GM12874 (cell line): ENCODE results near the gene SLC19A2.

ENCODE experiments used
- TF ChIP-seq, protein P1 (sequence below): IDR thresholded peaks from 2 replicates; pipeline ENCODE4 v1.5.1; 2011; ENCODE audit warnings: low read depth, mild to moderate bottlenecking, control low read depth, low read length, moderate library complexity; ENCODE audit not compliant: insufficient read depth

Gene SLC19A2, protein sequence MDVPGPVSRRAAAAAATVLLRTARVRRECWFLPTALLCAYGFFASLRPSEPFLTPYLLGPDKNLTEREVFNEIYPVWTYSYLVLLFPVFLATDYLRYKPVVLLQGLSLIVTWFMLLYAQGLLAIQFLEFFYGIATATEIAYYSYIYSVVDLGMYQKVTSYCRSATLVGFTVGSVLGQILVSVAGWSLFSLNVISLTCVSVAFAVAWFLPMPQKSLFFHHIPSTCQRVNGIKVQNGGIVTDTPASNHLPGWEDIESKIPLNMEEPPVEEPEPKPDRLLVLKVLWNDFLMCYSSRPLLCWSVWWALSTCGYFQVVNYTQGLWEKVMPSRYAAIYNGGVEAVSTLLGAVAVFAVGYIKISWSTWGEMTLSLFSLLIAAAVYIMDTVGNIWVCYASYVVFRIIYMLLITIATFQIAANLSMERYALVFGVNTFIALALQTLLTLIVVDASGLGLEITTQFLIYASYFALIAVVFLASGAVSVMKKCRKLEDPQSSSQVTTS

DNA sequence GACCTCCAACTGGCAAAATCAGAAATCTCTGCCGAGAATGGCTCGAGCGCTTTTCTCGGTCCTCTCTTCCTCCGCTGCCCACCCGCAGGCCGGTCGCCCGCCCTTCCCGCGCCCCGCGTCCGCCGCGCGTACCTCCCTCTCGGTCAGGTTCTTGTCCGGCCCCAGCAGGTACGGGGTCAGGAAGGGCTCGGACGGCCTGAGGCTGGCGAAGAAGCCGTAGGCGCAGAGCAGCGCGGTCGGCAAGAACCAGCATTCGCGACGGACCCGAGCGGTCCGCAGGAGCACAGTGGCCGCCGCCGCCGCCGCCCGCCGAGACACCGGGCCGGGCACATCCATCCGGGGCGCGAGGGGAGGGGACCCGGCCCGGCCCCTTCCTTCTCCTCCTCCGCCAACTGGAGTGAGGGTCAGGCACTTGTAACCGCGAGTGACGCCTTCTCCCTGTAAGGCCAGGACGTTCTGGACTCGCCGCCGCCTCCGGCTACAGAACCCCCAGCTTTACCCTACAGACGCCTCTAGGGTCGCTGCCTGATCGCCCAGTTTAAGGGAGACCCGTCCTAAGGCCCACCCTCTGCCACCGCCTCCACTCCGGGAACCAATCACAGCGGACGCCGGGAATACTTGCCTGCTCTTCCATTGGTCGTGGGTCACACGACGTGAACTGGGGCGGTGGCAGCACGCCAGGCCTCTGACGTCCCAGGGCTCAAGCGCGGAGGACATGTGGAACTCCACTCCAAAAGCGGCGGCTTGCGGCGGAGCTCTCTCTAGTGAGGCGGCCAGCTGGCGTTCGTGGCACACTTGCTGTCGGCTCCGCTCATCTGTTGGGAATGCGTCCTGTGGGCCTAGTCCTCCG, at the start of gene SLC19A2:
Gene SLC19A2, minus strand, starts transcription at position 514 of the 850 bp plus-strand sequence. Its CDS starts 178 bp downstream, at position 336.
- TF ChIP-seq, protein P1, sequence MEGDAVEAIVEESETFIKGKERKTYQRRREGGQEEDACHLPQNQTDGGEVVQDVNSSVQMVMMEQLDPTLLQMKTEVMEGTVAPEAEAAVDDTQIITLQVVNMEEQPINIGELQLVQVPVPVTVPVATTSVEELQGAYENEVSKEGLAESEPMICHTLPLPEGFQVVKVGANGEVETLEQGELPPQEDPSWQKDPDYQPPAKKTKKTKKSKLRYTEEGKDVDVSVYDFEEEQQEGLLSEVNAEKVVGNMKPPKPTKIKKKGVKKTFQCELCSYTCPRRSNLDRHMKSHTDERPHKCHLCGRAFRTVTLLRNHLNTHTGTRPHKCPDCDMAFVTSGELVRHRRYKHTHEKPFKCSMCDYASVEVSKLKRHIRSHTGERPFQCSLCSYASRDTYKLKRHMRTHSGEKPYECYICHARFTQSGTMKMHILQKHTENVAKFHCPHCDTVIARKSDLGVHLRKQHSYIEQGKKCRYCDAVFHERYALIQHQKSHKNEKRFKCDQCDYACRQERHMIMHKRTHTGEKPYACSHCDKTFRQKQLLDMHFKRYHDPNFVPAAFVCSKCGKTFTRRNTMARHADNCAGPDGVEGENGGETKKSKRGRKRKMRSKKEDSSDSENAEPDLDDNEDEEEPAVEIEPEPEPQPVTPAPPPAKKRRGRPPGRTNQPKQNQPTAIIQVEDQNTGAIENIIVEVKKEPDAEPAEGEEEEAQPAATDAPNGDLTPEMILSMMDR, result peak; percentile 49

DNA sequence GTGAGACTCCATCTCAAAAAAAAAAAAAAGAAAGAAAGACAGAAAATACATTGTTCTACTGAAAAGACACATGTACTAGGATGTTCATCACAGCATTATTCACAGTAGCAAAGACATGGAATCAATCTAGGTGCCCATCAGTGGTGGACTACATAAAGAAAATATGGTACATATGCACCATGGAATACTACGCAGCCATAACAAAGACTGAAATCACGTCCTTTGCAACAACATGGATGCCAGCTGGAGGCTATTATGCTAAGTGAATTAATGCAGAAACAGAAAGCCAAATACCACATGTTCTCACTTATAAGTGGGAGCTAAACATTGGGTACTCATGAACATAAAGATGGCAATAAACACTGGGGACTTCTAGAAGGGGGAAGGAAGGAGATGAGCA, 48.9 kb upstream of the SLC19A2 start:
- TF ChIP-seq, protein P1, result no peak

DNA sequence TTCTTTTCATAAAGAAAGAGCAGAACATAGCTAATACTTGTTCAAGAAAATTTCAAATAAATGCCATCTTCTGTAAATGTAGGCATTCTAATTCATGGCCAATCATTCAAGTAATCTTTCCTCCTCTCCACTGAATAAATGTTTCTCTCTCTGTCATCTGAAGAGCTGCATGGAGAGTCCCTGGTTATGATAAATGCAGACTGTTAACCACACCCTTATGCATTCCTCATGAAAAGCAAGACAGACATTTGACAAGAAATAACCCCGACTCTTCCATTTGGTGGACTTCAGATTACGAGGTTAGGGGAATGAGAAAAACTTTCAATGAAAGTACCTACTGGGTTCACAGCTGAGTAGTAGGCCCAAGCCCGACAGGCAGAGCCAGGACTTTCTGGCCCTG, 44.7 kb upstream of the SLC19A2 start:
- TF ChIP-seq, protein P1, result no peak

DNA sequence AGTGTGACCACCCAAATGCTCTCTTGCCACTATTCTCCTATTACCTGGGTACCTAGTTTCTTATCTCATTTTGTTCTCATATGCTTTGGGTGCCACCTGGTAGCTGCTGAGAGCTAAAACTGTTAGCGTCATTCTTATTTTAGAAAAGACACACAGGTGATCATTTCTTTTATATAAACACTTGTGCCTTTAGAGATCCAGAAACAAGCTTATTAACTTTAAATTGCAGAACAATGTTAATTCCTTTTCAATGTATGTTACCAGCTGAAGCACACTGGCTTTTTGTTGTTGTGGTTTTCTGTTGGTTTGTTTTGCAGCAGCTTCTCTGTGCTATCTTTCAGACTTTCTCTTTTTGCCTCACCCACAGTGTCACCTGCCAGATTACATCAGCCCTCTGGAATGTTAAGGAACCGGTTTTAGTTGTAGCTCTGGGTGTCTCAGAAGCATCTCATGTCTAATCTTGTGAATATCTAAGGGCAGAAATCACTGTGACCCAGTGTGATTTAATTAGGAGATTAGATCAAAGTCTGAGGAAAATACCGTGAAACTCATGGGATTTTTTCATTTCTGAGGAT, 43.4 kb upstream of the SLC19A2 start:
- TF ChIP-seq, protein P1, result no peak

DNA sequence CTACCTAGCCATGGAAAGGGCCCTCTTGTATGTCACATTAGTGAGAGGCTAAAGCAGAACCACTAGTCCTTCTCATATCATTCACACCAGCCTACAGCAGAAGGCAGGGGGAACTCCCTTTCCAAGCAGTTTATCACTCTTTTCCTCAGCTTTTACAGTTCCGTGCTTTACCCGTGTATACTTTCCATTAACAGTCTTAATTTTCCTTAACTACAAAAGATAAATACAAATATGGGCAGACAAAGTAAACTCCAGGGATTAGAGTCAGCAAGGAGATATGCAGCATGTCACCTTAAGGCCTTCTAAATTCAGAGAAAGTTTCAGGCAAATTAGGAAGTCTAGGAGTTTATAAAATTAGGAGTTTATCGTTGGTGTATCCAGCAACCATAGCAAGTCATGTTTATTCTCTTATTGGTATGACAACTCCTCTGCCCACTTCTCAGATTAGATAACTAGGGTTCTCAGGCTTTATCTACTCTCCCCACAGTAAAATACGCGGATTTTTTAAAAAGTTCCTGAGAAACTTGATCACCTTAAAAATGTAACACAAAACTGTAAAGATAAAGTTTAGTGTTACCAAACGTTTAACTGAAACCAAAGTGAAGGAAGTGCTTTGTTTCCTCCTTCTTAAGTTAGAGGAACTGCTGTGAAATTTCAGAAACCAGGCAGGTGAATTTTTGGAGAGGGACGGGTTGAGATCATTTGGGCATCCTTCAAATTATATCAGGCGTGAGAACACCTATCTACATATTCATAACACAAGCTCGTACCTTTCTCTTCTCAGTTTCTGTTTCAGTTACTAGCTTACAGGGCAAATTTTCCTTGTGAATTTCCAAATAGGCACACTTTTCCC, 42.7 kb upstream of the SLC19A2 start:
- TF ChIP-seq, protein P1, result no peak

DNA sequence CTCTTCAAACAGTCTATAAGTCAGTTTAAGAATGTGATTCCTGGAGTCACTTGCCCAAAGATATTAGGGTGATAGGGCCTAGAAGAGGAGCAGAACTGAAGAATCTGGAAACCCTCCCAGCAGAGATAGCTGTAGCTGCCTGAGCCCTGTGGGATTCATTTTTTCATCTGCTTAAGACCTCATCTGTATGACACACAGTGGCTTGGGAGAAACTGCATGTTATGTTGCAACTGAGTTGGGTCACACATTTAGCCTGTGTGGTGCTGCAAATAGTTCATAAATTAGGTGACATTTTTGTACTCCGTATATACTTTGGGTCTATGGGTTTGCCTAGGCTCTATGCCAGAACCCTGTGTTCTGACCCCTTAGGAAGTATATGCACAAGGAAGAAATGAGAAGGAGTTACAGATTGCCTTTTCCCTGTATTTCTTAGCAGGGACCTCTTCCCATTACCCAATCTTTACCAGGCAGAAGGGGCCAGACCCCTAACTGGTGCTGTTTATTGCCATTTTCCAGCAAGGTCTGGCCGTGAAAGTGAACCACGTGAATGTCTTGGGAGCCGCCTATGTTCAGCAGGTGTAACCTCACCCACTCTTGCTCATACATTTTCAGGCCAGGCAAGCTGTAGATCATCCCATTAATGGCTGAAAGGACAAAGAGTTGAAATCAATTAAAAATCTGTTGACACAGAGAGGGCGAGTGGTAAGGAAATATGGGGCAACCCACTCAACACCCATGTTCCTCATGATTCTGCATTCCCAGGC, 41.9 kb upstream of the SLC19A2 start:
- TF ChIP-seq, protein P1, result no peak
